GM12878 (cell line): ENCODE results near the gene PTPRD. TPM values are rescaled to one million over a fixed set of nuclear protein-coding genes. Genes with fewer than 3 reads are reported as not detected.

ENCODE experiments used
- ATAC-seq: fragments of 200-7000 bp; cut with Tn5 transposase; 3 replicates; pipeline ENCODE4 v1.9.1; 2020; ENCODE audit warnings: mild to moderate bottlenecking, moderate library complexity
- BruUV-seq: library from RNA; stranded (reverse); fragments of 400-500 nt; replicated peaks from 2 replicates; lab custom pipeline; 2021; lab: Mats Ljungman, UMichigan
- CTCF ChIA-PET: fragments of 300-600 bp; sonication (Branson Sonifier 250); formaldehyde crosslinking; extraction: SDS; loops from one replicate; lab custom pipeline; 2021; ENCODE audit warnings: inconsistent platforms; lab: Yijun Ruan, JAX
- POLR2A ChIA-PET: fragments of 350-600 bp; formaldehyde crosslinking; extraction: SDS; loops from one replicate; lab custom pipeline; 2021; ENCODE audit warnings: inconsistent platforms; lab: Charles Lee
- RAD21 ChIA-PET: fragments of 300-600 bp; sonication (Branson Sonifier 250); formaldehyde crosslinking; loops from one replicate; lab custom pipeline; 2023; ENCODE audit warnings: antibody characterized with exemption; ENCODE audit not compliant: unreplicated experiment; lab: Charles Lee
- SMC1A ChIA-PET: fragments of 300-600 bp; sonication (Branson Sonifier 250); formaldehyde crosslinking; loops from one replicate; lab custom pipeline; 2023; ENCODE audit not compliant: unreplicated experiment, uncharacterized antibody; lab: Charles Lee
- DNase-seq: peaks from one replicate; pipeline ENCODE4 v3.0.0-alpha.2; 2011; ENCODE audit warnings: low read depth, low spot score
- FAIRE-seq: peaks from 3 replicates; lab custom pipeline; 2011; peaks lifted over from hg19 to GRCh38; lab: Jason Lieb, UNC
- H2AFZ ChIP-seq: 2 replicates; pipeline ENCODE4 v1.6.0; 2011; ENCODE audit warnings: low read depth, low read length, control low read depth; ENCODE audit not compliant: control insufficient read depth
- H3K27ac ChIP-seq: 2 replicates; pipeline ENCODE4 v1.5.1; 2011; ENCODE audit warnings: control low read depth; ENCODE audit not compliant: control insufficient read depth, insufficient read depth
- H3K27me3 ChIP-seq, 2 experiments: replicated peaks in 1 of 2; 2 replicates each; pipeline versions ENCODE4 v1.6.0 to v1.6.1; 2011; ENCODE audit warnings: low read length in 1 of 2; ENCODE audit not compliant: control insufficient read depth in 2 of 2, insufficient read depth in 2 of 2
- H3K36me3 ChIP-seq, 2 experiments: 2 replicates each; pipeline ENCODE4 v1.5.1; 2011; ENCODE audit warnings: low read length in 1 of 2; ENCODE audit not compliant: control insufficient read depth in 2 of 2, insufficient read depth in 2 of 2
- H3K4me1 ChIP-seq: 2 replicates; pipeline ENCODE4 v1.6.1; 2011; ENCODE audit warnings: mild to moderate bottlenecking, low read length, moderate library complexity, mixed read lengths; ENCODE audit not compliant: control insufficient read depth, insufficient read depth
- H3K4me2 ChIP-seq: 2 replicates; pipeline ENCODE4 v1.6.0; 2011; ENCODE audit warnings: control low read depth; ENCODE audit not compliant: control insufficient read depth, insufficient read depth
- H3K4me3 ChIP-seq: fragments of 200-600 bp; sonication (generic); 2 replicates; pipeline ENCODE4 v1.5.1; 2016
- H3K79me2 ChIP-seq: 2 replicates; pipeline ENCODE4 v1.6.0; 2011; ENCODE audit warnings: low read length; ENCODE audit not compliant: control insufficient read depth, insufficient read depth
- H3K9ac ChIP-seq: 2 replicates; pipeline ENCODE4 v1.8.0; 2011; ENCODE audit warnings: low read length, control low read depth, mixed read lengths; ENCODE audit not compliant: control insufficient read depth, insufficient read depth
- H3K9me3 ChIP-seq: replicated peaks from 3 replicates; pipeline ENCODE4 v1.5.1; 2011; ENCODE audit warnings: mild to moderate bottlenecking, low read length; ENCODE audit not compliant: control insufficient read depth, insufficient read depth
- H4K20me1 ChIP-seq: 2 replicates; pipeline ENCODE4 v1.6.0; 2011; ENCODE audit not compliant: control insufficient read depth, insufficient read depth
- BCL11A ChIP-seq: IDR thresholded peaks from 2 replicates; pipeline ENCODE4 v1.6.1; 2011; ENCODE audit warnings: low read depth, low read length
- BCLAF1 ChIP-seq: fragments of 450-650 bp; IDR thresholded peaks from 2 replicates; pipeline ENCODE4 v1.6.1; 2017; ENCODE audit warnings: antibody characterized with exemption, mild to moderate bottlenecking, moderate library complexity
- BRCA1 ChIP-seq: IDR thresholded peaks from 2 replicates; pipeline ENCODE4 v1.6.1; 2011; ENCODE audit warnings: low read depth, low read length, improper control_type of control experiment
- CBX3 ChIP-seq: fragments of 200-600 bp; sonication (generic); IDR thresholded peaks from 2 replicates; pipeline ENCODE4 v1.6.1; 2016; ENCODE audit warnings: low read depth, borderline replicate concordance
- CREB1 ChIP-seq: IDR thresholded peaks from 2 replicates; pipeline ENCODE4 v1.6.1; 2012; ENCODE audit warnings: low read depth, mild to moderate bottlenecking, inconsistent platforms
- CTCF ChIP-seq, 3 experiments: IDR thresholded peaks in 2 of 3; conservative IDR thresholded peaks in 1 of 3; 2 replicates each; pipeline ENCODE4 v1.5.1; 2011; ENCODE audit warnings: low read depth in 3 of 3, low read length in 3 of 3, mild to moderate bottlenecking in 3 of 3, control low read depth in 2 of 3, moderate library complexity in 2 of 3, inconsistent platforms in 1 of 3, mixed read lengths in 1 of 3; ENCODE audit not compliant: control insufficient read depth in 2 of 3, insufficient read depth in 1 of 3; ENCODE audit errors: extremely low read depth in 1 of 3
- CUX1 ChIP-seq: IDR thresholded peaks from 2 replicates; pipeline ENCODE4 v1.6.1; 2012; ENCODE audit warnings: improper control_type of control experiment, low read depth, low read length; ENCODE audit not compliant: insufficient replicate concordance
- ESRRA ChIP-seq: IDR thresholded peaks from 2 replicates; pipeline ENCODE4 v1.6.1; 2012; ENCODE audit warnings: mild to moderate bottlenecking, low read length, improper control_type of control experiment
- GABPA ChIP-seq: IDR thresholded peaks from 2 replicates; pipeline ENCODE4 v1.6.1; 2014; ENCODE audit warnings: antibody characterized with exemption, low read depth, mild to moderate bottlenecking, inconsistent platforms
- HDAC2 ChIP-seq: fragments of 200-600 bp; sonication (generic); IDR thresholded peaks from 2 replicates; pipeline ENCODE4 v1.6.1; 2017
- MEF2A ChIP-seq: IDR thresholded peaks from 2 replicates; pipeline ENCODE4 v1.6.1; 2011; ENCODE audit warnings: low read depth, mild to moderate bottlenecking, low read length, moderate library complexity; ENCODE audit not compliant: insufficient read depth
- SIX5 ChIP-seq: IDR thresholded peaks from 2 replicates; pipeline ENCODE4 v1.6.1; 2011; ENCODE audit warnings: mild to moderate bottlenecking, low read depth, low read length, moderate library complexity; ENCODE audit not compliant: severe bottlenecking
- STAT1 ChIP-seq: fragments of 450-650 bp; conservative IDR thresholded peaks from 2 replicates; pipeline ENCODE4 v1.6.1; 2014; ENCODE audit warnings: antibody characterized with exemption, mild to moderate bottlenecking
- ZNF274 ChIP-seq: IDR thresholded peaks from one replicate; pipeline ENCODE4 v1.8.0; 2011; ENCODE audit not compliant: insufficient read length, insufficient read depth
- WGBS: methylation state at CpG from one replicate; pipeline ENCODE4 v1.1.6; 2016; ENCODE audit warnings: low lambda C conversion rate; ENCODE audit not compliant: insufficient replicate concordance, insufficient coverage; ENCODE audit errors: missing lambda C conversion rate; 5-methylcytosine and 5-hydroxymethylcytosine counted together
- in situ Hi-C: fragments of 300-500 bp; cut with MboI; formaldehyde crosslinking; loops from 9 replicates; pipeline ENCODE4 v1.14.3; 2018; ENCODE audit warnings: mixed read lengths
- intact Hi-C: fragments of 100-400 bp; cut with micrococcal nuclease; formaldehyde crosslinking; loops from one replicate; pipeline ENCODE4 v1.14.2; 2022; ENCODE audit not compliant: unreplicated experiment
- polyA plus RNA-seq, 11 experiments: library from polyadenylated mRNA; depleted of rRNA in 4 of 11; unstranded in 6 of 11; stranded (reverse) in 5 of 11; fragments of >200 nt; fragmentation: Nextera tagmentation in 4 of 11; fragmentation: Illumina TruSeq in 1 of 11; extraction: Ambion mirVana in 4 of 11; extraction: Trizol in 1 of 11; gene quantifications; 1 replicate in 1 of 11; 2 replicates in 10 of 11; pipeline versions ENCODE4 v1.2.1 to v1.2.3, GENCODE V29; 2011 to 2016; ENCODE audit warnings: inconsistent platforms in 2 of 11, missing spikeins in 2 of 11, low read depth in 1 of 11
- total RNA-seq, 4 experiments: library from RNA; depleted of rRNA in 3 of 4; stranded (reverse); fragments of >200 nt in 3 of 4; fragmentation: Illumina TruSeq in 1 of 4; extraction: Trizol in 1 of 4; gene quantifications; 2 replicates each; pipeline versions ENCODE4 v1.2.1 to v1.2.3, GENCODE V29; 2013 to 2021

Gene PTPRD
- total and polyA plus RNA-seq, 10 of the 15 experiments (the other 5 are each of a cell fraction or from before 2014, with no cell fraction given) = under 0.01 to 0.05 (median 0.01) TPM; not detected in 7

GRCh38 chr9:9791611-9792010, 821.2 kb downstream of the PTPRD start:
- POLR2A ChIA-PET = no interaction called here
- H3K36me3 ChIP-seq = no peaks in the 10 kb centered on the region
- BruUV-seq = no TSS peak
- no peaks in the 10 kb centered on the region for H4K20me1 ChIP-seq
- H3K79me2 ChIP-seq = no peaks in the 10 kb centered on the region
- no peak overlapping the region for H3K9ac ChIP-seq
- TF ChIP-seq BCL11A = no peak
- TF ChIP-seq CREB1 = no peak
- no peak for TF ChIP-seq HDAC2
- TF ChIP-seq CBX3 = no peak
- no peak; a peak in 1 of 6 replicates for TF ChIP-seq CTCF (IDR thresholded peaks at IDR 0.05 in 2 of 3, conservative IDR thresholded peaks at IDR 0.05 in 1 of 3; ENCODE audit: control insufficient read depth in 2 of 3, extremely low read depth in 1 of 3, insufficient read depth in 1 of 3, low read depth in 3 of 3, low read length in 3 of 3)
- no peak for TF ChIP-seq ESRRA
- no peak for TF ChIP-seq SIX5
- TF ChIP-seq CUX1 = no peak
- TF ChIP-seq MEF2A = no peak
- no peak for TF ChIP-seq BRCA1
- TF ChIP-seq GABPA = no peak
- TF ChIP-seq BCLAF1 = no peak
- no peak for TF ChIP-seq STAT1
- no peak for TF ChIP-seq ZNF274
- TF ChIP-seq, all 136 proteins: peak for 0
- DNase-seq (no peak), ATAC-seq (no peak), FAIRE-seq (no peak)
- in situ Hi-C loops = loop anchor here (5.0 kb wide), 1 partner anchor 189 kb away; no protein-coding TSS in a partner anchor
- Histone ChIP-seq H3K27ac (no peak overlapping the region), H3K4me1 (no peaks in the 10 kb centered on the region), H3K9me3 (no peaks in the 10 kb centered on the region), H2AFZ (no peak overlapping the region), H3K4me2 (no peak overlapping the region), H3K27me3 (no peaks in the 10 kb centered on the region), H3K4me3 (no peak overlapping the region)
- ChIA-PET CTCF (interaction anchor here (0.6 to 6.1 kb wide), 20 partner anchors 8 to 1117 kb away, joined by 3 to 119 read pairs (median 4); no protein-coding TSS in a partner anchor), RAD21 (interaction anchor here (0.8 to 3.8 kb wide), 5 partner anchors 151 to 188 kb away, joined by 3 to 53 read pairs (median 3); no protein-coding TSS in a partner anchor), SMC1A (interaction anchor here (0.7 to 6.4 kb wide), 10 partner anchors 9 to 1829 kb away, joined by 3 to 69 read pairs (median 4); no protein-coding TSS in a partner anchor)
- WGBS = 24% methylated on average over 1 of the region's 1 CpG
- intact Hi-C loops = no loop called here
